ENCODE measurements around the gene MLANA.

Gene MLANA

GRCh38 chr9:5890641-5891040 is at the start of gene MLANA:
Gene MLANA, plus strand, starts transcription at chr9:5890889. Its CDS starts 1,586 bp downstream, at chr9:5892475.
- DNase-seq (ENCODE audit: low spot score), result no peak

GRCh38 chr9:5841771-5842573 is 48.7 kb upstream of the MLANA start:
- no peak for DNase-seq (ENCODE audit: low spot score)

GRCh38 chr9:5842929-5843793 is 47.5 kb upstream of the MLANA start:
- DNase-seq (ENCODE audit: low spot score), result no peak

GRCh38 chr9:5843794-5844471 is 46.8 kb upstream of the MLANA start:
- DNase-seq (ENCODE audit: low spot score), result peak; percentile 12

- no peak for DNase-seq (ENCODE audit: low spot score)
These were observed 45.5 kb upstream of the MLANA start for GRCh38 chr9:5845157-5845531.

GRCh38 chr9:5846096-5846495 is 44.6 kb upstream of the MLANA start:
- DNase-seq (ENCODE audit: low spot score), result no peak

GRCh38 chr9:5846501-5846921 is 44.2 kb upstream of the MLANA start:
- no peak for DNase-seq (ENCODE audit: low spot score)

- no peak for DNase-seq (ENCODE audit: low spot score)
These were observed 42.3 kb upstream of the MLANA start for GRCh38 chr9:5848372-5848882.

- no peak for DNase-seq (ENCODE audit: low spot score)
These were observed 40.0 kb upstream of the MLANA start for GRCh38 chr9:5850724-5851122.

GRCh38 chr9:5851445-5851844 is 39.2 kb upstream of the MLANA start:
- DNase-seq (ENCODE audit: low spot score), result peak; percentile 49

GRCh38 chr9:5852987-5853386 is 37.7 kb upstream of the MLANA start:
- DNase-seq (ENCODE audit: low spot score), result no peak

- no peak for DNase-seq (ENCODE audit: low spot score)
These were observed 37.1 kb upstream of the MLANA start for GRCh38 chr9:5853617-5854016.

- DNase-seq (ENCODE audit: low spot score), result no peak
These were observed 36.5 kb upstream of the MLANA start for GRCh38 chr9:5854063-5854790.

- no peak for DNase-seq (ENCODE audit: low spot score)
These were observed 32.8 kb upstream of the MLANA start for GRCh38 chr9:5857928-5858327.

- DNase-seq (ENCODE audit: low spot score), result no peak
These were observed 31.9 kb upstream of the MLANA start for GRCh38 chr9:5858833-5859232.

- DNase-seq (ENCODE audit: low spot score), result no peak
These were observed 27.5 kb upstream of the MLANA start for GRCh38 chr9:5863092-5863746.

GRCh38 chr9:5864446-5864845 is 26.2 kb upstream of the MLANA start:
- DNase-seq (ENCODE audit: low spot score), result no peak

GRCh38 chr9:5866272-5866671 is 24.4 kb upstream of the MLANA start:
- no peak for DNase-seq (ENCODE audit: low spot score)

GRCh38 chr9:5866685-5867084 is 24.0 kb upstream of the MLANA start:
- DNase-seq (ENCODE audit: low spot score), result no peak

GRCh38 chr9:5868235-5868634 is 22.5 kb upstream of the MLANA start:
- no peak for DNase-seq (ENCODE audit: low spot score)
